Left kidney (tissue), 2 donors: Measurements from ENCODE around the gene IKZF1. TPM values are rescaled to one million over a fixed set of nuclear protein-coding genes. Genes with fewer than 3 reads are reported as not detected.

Source experiments
- DNase-seq: peaks from one replicate; pipeline ENCODE4 v3.0.0-alpha.2; 2013
- polyA plus RNA-seq: library from polyadenylated mRNA; unstranded; fragments of 120-200 nt; gene quantifications from one replicate; pipeline ENCODE4 v1.2.1, GENCODE V29; 2013; ENCODE audit not compliant: insufficient read length

IKZF1 gene
- polyA plus RNA-seq, 1 donor = 1.3 TPM

GRCh38 chr7:50308532-50309385 lies 4.2 kb downstream of the IKZF1 start:
- DNase-seq = no peak

GRCh38 chr7:50309721-50310120 lies 5.2 kb downstream of the IKZF1 start:
- no peak for DNase-seq

DNA sequence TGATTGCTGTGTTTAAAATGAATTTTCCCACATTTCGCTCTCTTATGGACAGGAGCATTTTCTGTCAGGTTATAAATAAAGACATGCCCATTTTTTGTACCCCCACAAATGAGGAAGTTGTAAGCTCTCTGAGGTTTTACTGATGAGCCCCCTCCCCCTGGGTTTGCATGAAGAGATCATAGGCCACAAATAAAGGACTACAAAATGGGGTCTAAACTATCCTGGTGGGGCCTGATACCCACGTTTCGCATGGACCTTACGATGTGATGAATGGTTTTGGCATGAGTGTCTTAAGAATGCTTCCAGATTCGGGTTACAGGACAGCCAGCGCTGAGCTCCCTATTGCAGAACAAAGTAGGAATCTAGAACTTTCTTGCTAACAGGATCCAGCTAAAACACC lies 5.8 kb downstream of the IKZF1 start:
- DNase-seq = no peak

GRCh38 chr7:50310956-50311355 lies 6.4 kb downstream of the IKZF1 start:
- DNase-seq = no peak

DNA sequence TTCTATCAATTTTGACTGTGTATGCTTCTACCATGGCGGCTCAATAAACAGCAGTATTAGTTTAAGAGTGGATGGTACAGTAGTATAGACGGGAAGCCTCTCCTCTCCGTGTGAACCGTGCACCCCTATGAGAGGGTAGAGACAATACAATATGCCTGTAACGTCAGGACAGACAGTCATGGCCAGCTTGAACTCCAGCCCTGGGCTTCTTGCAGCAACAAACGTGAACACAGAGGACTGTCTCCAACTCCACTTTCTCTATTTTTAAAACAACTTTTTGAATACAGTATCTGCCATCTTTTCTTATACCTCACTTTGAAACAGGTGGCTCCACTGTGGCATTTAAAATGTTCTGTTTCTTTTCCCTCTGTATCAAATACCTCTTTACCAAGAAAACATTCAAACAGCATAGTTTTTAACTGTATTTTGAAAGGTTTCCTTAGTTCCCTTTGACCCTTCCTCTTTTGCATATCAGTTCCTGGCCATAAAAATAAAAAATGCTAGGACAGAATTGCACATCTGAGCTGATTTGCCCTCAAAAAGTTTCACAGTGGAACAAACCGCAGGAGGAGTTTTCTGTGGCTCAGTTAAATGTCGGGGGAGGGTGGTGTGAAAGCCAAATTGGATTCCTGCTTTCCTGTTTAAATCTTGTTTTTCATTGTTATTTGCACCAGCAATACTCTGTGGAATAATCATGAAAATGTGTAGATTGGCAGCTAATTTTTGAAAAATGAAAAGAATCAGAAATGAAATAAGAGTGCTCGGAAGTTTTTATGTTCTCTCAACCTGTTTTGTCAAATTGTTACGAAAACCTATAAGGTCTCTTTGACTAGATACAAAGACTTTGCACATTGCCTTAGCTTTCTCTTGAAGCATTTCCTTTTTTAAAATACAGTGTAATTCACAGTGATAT lies 8.0 kb downstream of the IKZF1 start:
- DNase-seq = no peak

GRCh38 chr7:50314836-50315592 lies 10.5 kb downstream of the IKZF1 start:
- no peak for DNase-seq

DNA sequence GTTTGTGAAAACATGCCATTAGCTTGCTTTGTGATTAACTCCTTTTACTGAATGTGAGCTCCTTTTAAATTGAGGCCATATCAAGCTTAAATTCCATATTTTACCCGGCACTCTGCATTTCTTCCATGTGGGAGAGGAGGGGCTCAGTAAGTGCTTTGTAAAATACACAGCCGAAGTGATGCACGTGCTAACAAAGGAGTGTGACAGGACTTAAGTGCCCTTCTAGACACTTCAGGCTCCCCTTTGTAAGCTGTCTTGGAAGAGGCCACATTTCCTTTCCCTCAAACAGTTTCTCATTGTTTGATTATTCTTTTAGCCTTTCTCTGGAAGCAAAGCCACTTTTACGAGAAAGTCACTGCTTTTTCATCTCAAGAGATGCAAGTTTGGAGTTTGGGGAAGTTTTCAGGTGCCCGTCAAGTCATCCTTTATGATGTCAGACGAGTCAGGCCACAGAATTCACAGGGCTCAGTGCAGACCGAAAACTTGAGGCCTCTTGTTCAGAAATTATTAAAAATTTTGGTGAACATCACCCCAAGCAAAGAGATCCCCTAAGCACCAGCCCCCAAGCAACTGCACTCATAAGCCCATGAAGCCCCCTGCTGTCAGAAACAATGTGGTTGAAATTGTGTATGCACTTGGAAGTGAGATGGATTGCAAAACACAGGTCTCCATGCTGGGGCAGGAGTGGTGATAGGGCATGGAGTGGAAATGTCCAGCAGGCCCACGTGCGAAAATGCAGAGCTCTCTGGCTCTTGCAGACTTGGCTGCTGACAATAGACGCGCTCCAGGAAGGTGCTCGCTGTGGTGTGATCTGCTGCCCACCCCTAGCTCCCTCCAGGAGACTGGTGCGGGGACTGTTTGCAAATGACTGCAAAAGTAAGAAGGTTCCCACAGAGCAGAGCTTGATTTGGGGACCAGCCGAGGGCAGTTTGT lies 11.5 kb downstream of the IKZF1 start:
- DNase-seq = no peak

- DNase-seq = no peak
Measured at GRCh38 chr7:50317221-50317678, 12.7 kb downstream of the IKZF1 start.

DNA sequence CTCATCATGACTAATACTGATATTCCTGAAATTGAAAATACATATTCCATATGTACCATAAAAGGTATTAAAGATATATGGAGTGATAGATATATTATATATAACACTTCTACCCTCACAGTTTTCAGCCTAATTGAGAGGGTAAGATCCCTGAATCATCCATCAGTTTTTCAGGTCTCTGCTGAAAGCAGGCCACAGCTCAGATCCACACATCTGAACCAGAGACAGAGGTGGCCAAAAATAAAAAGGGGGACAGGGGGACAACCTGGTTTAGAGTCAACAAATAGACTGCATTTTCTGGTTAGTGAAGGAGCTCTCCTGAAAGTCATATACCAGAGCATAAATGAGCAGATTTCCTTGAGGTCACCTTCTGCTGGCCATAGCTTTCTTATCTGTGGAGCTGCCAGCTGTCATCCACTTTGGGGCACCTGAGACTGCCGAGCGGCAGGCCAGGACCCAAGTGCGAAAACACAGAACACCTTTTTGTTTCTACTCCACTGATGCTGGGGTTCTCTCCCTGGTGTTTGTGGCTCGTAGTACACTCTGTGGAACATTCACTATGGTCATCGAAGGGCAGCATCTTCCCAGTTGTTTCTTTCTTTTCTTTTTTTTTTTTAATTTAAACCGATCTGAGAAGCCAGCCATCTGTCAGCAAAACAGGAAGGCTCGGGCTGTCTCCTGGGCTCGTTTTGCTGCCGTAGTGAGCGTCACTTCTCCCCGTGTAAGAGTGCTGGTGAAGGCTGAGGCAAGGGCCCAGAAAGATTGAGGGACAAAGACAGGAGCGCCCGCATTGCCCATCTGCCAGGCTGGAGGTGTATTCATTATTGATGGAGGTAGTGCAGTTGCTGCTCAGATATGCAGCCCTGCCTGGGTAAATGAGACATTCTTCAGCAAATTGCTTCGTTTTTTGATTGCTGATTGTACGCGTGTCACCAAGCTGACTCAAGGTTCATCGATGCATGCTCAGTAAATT lies 13.5 kb downstream of the IKZF1 start:
- no peak for DNase-seq

DNA sequence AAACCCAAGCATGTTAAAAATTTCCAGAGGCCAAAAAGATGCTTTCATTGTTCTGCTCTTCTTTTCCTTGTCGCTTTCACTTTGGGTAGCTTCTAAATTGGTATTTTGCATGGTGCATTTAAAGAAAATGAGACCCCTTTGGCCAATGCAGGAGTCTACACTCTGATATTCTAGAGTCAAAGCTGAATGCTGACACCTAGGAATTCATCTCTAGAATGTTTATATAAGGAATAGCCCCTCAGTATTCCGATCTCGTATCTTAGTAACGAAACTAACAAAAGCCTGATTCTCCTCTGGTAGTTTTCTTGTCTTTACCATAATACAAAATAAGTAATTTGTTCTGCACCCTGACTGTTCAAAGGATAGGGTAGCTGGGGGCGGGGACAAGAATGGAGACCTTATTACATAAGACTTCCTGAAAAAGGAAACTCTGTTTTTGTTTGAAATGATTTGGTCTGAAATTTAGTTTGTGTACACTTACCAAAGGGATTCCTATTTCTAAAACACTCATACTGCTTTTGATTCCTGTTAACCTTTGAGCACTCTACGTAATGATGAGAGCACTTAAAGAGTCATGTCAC lies 17.1 kb downstream of the IKZF1 start:
- DNase-seq = no peak

DNA sequence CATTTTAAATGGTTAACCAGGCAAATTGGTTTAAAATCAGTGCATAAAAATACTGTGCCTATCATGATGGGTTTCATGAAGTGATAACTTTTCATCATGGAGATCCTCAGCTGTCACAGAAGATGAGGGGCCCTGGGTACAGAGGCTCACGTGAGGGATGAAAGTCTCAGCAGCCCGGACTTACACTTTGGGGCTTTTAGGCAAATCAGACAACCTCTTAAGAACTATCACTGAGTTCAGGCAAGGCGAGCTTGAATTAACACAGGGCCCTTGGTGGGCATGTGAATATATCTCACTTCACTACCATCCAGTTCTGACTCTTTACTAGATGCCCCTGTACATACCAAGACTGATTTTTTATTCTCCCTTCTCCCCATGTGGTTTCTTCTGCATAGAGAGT lies 19.6 kb downstream of the IKZF1 start:
- DNase-seq = no peak

- DNase-seq = no peak
Measured at GRCh38 chr7:50327443-50327842, 22.9 kb downstream of the IKZF1 start.

GRCh38 chr7:50329775-50330174 lies 25.3 kb downstream of the IKZF1 start:
- DNase-seq = no peak

DNA sequence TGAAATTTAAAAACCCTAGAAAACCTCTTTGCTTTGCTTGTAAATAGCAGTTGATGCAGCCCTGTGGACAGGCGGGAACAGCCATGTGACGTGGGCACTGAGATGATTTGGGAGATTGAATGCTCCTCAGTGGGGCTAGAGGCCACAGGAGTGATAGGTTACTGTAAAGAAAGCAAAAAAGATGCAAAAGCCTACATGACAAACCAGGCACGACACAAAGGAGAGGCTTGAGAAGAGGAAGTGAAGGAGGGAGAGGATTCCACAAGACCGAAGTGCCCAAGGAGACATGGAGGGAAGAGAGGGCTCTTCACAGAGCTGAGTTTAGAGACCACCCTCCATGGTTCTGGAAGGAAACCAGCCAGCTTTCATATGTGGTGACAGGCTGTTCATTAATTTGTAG lies 25.7 kb downstream of the IKZF1 start:
- DNase-seq = no peak

DNA sequence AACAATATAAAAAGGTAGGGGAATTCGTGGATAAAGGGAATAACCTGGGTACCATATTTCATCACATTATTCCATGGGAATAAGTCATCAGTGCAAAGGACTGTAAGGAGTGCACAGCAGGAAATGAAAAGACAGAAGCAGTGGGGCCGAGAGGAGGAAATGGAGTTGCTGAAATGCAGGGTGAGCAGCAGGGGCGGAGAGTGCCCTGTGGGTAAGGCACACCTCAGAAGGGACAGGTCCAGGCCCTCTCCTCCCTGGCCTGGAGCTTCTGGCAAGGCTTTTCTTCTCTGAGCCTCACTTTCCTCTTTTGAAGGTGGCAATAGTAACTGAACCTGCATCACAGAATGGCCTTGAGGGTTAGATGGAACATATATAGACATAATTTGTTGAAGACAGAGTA lies 26.2 kb downstream of the IKZF1 start:
- no peak for DNase-seq

DNA sequence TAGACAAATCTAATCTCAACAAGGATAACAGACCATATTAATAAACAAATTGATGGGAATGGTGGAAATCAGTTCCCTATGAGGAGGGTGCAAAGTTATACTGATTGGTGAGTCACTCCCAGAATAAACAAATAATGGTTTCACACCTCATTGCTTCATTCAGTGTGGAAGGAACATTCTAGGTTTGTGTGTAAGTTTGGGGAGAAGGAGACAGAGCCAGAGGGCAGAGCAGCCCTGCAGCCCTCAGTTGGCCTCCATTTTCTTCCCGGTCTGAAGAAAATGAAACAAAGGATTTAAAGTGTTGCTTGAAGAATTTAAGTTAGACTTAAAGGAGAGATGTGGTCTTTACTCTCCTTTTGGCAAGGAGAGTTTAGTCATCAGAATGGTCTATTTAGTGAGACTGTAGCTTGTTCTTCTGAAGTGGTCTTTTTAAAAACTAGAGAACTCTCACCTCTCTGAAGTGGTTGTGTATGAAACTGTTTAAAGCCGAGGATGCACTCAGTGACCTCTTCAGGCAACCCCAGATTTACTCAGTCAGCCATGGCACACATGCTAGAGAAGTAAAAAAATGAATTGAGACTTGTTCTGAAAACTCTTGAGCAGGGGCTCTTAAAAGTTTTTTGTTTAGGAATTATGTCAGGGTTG lies 27.2 kb downstream of the IKZF1 start:
- DNase-seq = no peak

DNA sequence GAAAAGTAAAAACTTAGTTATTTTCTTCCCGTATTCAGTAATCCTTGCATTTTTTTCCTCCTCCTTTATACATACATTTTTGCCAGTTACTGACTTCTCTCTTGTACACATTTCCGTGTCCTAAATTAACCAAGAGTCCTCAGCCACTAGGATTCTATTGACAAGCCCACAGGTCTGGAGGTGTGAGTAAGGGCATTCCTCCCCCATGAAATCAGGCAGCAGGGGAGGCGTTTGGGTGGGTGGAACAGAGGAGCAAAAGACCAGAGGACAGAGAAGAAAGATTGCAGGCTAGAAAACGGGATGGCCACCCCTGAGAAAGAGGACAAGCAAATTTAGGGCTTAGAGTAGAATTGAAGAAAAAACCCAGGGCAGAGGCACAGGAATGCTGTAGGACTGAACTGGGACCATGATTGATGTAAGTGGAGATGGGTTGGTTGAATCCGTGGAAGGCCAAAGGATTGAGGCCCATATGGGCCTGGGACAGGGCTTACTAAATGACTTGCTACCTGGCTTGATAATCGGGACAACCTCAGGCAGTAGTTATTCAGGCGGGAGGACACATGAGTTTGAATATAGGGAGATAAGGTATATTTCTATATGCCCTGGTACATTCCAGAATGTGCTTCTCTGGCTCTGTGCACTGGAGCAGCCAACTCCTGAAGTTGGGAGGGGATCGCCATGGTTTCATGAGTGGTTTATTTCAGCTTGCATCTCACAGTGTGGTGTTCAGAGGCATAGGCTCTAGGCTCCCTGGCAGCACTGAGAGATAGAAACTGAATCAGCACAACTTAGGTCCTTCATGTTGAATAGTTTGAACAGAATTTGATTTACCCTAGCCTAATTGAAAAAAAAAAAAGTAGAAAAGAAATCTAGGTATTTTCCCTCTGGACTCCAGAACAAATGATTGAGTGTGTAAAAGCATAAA lies 28.0 kb downstream of the IKZF1 start:
- no peak for DNase-seq

DNA sequence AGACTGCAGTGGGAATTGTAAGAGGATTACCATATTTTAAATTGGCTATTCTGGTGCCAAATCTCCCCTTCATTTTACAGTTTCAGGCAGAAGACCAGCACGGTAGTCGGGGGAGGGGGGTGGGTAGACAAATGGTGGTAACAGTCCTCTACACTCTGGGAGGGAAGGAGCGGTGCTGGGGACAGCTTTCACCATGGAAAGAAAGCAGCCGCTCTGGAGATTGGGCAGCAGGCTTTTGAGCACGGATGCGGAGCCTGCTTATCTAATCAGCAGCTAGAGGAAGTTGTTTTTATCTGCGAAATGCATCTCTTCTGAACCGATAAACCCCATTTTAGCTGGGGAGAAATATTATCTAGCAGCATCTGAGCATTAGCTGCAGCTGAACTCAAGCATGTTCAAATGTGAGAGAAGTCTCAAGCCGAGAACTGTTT lies 28.7 kb downstream of the IKZF1 start:
- DNase-seq = no peak
